DMS53 (cell line): Measurements from ENCODE around the gene EGLN1.
A peak's percentile ranks its signal among the peaks of the same experiment; 100 is the strongest.

Source experiments
- DNase-seq: peaks from one replicate; lab custom pipeline; 2025; lab: John Stamatoyannopoulos, UW

The EGLN1 gene

GRCh38 chr1:231420959-231421545 lies 1.0 kb downstream of the EGLN1 start:
- peak; percentile 72 for DNase-seq

DNA sequence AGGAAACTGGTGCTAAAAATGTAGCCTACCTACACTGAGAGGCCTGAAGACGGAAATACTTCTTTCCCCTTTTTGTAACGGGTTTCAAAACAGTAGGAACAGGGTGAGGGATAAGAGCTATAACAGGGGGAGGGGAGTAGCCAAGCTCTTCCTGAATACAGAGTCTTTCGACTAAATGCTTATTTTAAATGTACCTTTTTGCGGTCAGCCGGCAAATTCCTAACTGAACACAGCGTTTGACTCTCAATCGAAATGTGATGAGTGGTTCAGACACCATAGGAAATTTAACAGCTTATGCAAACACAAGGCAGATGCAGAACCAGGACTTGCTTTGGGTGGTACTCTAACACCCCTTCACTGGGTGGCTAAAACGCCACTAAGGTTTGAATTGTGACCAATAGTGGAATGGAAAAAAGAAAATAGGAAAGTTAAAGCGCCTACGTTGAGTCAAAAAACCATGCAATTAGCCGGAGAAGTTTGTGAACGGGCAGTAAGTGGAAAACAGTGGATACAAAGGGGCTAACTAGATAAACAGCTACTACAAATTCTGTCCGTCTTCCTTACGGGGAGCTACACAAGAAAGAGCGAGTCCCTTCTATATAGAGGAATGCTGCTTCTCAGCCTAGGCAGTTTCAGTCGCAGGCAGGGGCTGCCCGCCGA lies 1.7 kb downstream of the EGLN1 start:
- peak; percentile 46 for DNase-seq

GRCh38 chr1:231419738-231420298 lies 2.3 kb downstream of the EGLN1 start:
- DNase-seq: peak; percentile 14

DNA sequence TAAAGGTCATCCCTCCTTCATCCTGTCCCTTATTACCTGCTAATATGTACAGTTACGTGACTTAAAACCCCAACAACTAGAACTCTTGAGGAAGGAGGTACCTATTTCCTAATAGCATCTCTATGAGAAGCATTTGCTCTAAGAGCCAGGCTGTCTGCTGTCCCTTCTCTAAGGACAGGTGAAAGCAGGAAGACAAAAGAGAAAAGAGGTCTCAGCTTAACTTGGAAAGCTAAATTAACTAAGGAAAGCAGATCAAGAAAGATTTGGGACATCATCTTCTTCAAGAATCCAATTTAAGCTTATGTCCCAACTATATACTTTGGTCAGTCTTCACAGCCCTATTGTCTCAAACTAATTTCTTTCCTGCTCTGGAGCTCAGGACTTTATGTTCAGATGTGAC lies 2.9 kb downstream of the EGLN1 start:
- no peak for DNase-seq

DNA sequence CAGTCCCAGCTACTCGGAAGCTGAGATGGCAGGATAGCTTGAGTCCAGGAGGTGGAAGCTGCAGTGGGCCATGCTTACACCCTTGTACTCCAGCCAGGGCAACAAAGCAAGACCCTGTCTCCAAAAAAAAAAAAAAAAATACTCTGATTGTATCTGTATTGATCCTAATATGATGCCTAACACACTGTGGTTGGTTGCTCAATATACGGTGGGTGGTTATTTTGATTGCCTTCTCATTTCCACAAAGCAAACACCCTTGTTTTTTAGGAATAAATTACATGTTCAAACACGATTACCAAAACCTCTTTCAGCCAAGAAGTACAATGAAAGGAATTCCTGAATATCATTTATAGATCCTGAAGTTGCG lies 3.4 kb downstream of the EGLN1 start:
- no peak for DNase-seq

DNA sequence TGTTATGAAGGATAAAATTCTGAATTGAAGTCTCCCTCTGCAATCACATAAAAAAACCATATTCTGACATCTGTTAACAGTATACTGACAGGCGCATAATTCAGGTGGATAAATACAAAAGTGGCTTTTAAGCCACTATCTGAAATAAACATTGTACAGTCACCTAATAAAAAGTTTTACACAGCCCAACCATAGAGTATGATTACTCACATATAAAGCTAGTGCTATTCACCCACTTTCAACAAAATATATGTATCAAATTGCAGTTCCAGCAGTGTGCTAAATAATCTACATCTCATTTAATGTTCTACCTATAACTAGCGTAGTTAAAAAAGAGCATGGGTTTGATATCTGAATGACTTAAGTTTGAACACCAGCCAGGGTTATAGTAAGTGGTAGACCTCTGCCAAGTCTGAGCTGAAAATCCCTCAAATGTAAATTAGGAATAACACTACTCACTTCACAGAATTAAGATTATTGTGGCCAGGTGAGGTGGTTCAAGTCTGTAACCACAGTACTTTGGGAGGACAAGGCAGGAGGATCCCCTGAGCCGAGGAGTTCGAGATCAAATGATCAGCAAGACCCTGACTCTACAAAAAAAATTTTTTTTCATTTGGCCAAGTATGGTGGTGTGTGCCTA lies 3.9 kb downstream of the EGLN1 start:
- no peak for DNase-seq

DNA sequence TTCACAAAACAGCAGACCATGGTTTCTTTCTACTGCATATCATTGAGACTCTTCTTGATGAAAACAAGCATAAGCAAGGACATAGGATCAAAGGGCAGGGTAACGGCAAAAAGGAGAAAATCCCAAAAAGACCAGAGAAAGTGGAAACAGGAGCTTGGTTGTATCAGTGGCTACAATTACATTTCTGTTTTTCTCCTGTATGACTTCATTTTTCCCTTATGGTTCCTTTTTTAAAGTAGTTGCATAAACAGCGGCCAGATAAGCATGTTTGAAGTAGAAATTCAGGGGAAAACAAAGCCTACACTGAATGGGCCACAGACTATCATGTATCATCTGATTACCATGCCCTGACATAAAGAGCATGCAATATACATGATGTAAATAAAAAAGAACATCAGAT lies 4.6 kb downstream of the EGLN1 start:
- DNase-seq: no peak

DNA sequence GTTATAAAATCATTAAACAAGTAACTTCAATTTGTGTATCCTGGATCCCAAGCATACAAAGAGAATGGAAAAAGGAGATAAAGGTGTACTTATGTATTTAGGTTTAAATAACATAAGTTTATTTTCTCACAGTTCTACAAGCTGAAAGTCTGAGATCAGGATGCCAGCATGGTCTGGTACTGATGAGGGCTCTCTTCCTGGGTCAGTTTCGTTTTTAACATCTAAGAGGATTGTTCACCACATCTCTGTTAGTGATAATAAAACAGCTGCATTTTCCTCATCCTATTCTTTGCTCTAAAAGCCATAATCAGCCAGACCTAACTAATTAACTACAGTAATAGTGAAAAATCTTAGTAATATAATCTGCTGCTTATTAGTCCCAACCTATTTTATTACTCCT lies 5.2 kb downstream of the EGLN1 start:
- DNase-seq: no peak

DNA sequence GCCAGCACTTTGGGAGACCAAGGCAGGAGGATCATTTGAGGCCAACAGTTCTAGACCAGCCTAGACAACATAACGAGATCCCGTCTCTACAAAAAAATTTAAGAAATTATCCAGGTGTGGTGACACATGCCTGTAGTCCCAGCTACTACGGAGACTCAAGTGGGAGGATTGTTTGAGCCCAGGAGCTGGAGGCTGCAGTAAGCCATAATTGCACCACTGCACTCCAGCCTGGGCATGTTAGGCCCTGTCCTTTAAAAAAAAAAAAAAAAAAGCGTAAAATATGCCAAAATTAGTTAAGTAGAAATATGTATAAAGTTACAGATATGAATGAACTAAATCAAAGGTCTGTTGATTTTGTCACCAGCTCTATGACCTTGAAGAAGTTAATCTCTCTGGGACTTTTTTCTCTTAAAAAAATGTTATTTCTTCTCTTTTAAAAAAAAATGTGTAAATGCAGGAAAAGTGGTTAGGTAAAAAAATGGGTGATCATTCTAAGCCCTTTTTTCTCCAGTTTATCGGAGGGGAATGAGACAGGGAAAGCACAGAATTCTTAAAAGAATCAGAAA lies 7.0 kb downstream of the EGLN1 start:
- DNase-seq: no peak

DNA sequence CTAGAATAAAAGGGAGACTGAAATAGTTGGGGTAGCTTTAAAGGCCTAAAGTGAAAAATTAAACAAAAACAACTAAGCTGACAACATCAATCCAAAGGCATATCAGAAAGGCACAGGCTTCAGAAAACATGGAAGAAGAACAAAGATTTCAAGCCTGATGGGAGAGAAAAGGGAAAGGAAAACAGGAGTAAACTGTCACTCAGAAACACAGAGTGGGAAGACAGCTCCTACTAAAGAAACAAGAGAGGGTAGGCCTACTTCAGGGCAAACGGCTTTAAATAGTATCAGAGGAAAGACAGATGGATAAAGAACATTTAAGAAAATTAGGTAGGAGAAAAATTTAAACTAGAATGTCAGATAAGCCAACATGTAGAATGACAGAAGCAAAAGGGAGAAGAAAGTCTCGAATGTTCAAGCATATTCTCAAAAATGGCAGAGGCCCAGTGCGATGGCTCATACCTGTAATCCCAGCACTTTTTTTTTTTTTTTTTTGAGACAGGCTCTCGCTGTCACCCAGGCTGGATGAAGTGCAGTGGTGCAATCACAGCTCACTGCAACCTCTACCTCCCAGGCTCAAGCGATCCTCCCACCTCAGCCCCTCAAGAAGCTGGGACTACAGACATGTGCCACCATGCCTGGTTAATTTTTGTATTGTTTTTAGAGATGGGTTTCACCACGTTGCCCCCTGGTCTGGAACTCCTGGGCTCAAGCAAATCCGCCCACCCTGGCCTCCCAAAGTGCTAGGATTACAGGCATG lies 7.6 kb downstream of the EGLN1 start:
- DNase-seq: no peak

GRCh38 chr1:231413749-231414082 lies 8.4 kb downstream of the EGLN1 start:
- no peak for DNase-seq

- DNase-seq: no peak
Measured at GRCh38 chr1:231411036-231411531, 11.0 kb downstream of the EGLN1 start.

DNA sequence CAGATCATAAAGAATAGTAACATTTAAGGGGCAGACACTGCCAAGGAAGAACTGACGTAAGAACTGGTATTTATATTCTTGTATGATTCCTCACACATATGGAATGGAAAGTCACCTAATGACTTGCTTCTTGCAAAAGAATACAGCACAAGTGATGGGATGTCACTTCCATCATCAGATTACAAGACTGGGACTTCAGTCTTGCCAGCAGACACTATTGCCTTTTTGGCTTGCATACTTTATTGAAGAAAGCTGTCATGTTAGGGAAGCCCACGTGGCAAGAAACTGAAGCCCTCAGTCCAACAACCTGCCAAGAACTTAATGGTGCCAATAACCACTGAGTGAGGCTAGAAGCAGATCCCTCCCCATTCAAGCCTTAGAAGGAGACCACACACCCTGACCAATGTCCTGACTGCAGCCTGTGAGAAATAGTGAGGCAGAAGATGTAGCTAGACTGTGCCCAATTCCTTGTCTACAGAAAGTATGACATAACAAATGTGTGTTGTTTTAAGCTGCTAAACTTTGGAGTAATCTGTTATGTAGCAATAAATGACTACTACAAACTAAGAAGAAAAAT lies 12.0 kb downstream of the EGLN1 start:
- DNase-seq: no peak

- no peak for DNase-seq
Measured at GRCh38 chr1:231408528-231409094, 13.5 kb downstream of the EGLN1 start.

- DNase-seq: no peak
Measured at GRCh38 chr1:231407547-231408396, 14.3 kb downstream of the EGLN1 start.

DNA sequence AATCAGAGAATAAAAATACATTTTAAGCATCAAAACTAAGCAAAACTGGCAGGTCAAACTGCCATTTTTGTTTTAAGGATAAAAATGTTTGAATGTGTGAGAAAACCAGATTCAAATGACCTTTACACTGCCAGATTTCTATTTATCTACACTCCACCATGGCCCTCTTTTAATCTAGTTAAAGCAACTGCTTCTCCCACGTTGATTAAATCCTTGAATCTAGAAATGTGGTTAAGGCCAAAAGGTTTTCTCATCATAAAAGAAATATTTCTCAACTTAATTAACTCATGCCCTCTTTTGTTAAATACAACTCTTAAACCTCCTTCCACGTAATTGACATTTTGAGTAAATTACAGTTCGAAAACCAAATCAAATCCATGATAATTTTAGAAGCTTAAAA lies 15.0 kb downstream of the EGLN1 start:
- no peak for DNase-seq

DNA sequence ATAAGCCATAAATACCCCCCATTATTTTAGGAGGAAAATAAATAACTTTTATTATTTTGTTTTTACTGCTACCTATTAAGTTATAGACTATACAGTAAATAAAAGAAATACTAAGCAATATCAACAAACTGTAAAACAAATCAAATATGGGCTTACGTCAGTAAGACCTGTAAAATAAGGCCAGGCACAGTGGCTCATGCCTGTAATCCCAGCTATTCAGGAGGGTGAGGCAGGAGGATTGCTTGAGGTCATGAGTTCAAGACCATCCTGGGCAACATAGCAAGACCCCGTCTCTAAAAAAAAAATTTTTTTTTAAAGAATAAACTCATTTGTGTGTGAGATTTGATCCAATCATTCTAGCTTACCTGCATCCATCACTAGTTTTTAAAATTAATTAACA lies 17.8 kb downstream of the EGLN1 start:
- DNase-seq: no peak

GRCh38 chr1:231401478-231401877 lies 20.6 kb downstream of the EGLN1 start:
- no peak for DNase-seq

GRCh38 chr1:231397886-231398671 lies 24.0 kb downstream of the EGLN1 start:
- no peak for DNase-seq

GRCh38 chr1:231396643-231397042 lies 25.4 kb downstream of the EGLN1 start:
- no peak for DNase-seq
